Activated T-cell treated with anti-CD3 and anti-CD28 coated beads, Interleukin-2, amount 50 U/mL, for 4 hours (primary cell): ENCODE data around the gene SLC25A23. TPM values are rescaled to one million over a fixed set of nuclear protein-coding genes. Genes with fewer than 3 reads are reported as not detected.

Source experiments
- ATAC-seq, 2 donors: fragments of 200-7000 bp; cut with Tn5 transposase; one replicate each; pipeline ENCODE4 v1.10.0; 2021
- DNase-seq: peaks from one replicate; pipeline ENCODE4 v3.0.0-alpha.2; 2020
- H3K27me3 Mint-ChIP-seq: one replicate; pipeline ENCODE4 v1.8.0; 2021; ENCODE audit warnings: low read depth, mixed read lengths
- H3K36me3 Mint-ChIP-seq: one replicate; pipeline ENCODE4 v1.8.0; 2022; ENCODE audit warnings: mixed read lengths; ENCODE audit not compliant: insufficient read depth
- H3K4me1 Mint-ChIP-seq: one replicate; pipeline ENCODE4 v1.8.0; 2021; ENCODE audit warnings: low read depth, mixed read lengths
- H3K4me3 Mint-ChIP-seq: one replicate; pipeline ENCODE4 v1.8.0; 2021; ENCODE audit warnings: mild to moderate bottlenecking, moderate library complexity, mixed read lengths
- H3K9me3 Mint-ChIP-seq: one replicate; pipeline ENCODE4 v1.8.0; 2021; ENCODE audit warnings: mixed read lengths
- total RNA-seq, 3 donors: library from RNA; stranded (reverse); gene quantifications; one replicate each; pipeline ENCODE4 v1.2.1, GENCODE V29; 2021

SLC25A23 gene
- total RNA-seq, 3 donors from 2014 or later = 10.5 to 12.4 (median 11.9) TPM

- no peak for ATAC-seq
- H3K4me3 Mint-ChIP-seq = no peak overlapping the region
Observed at GRCh38 chr19:6472713-6473112, 13.1 kb upstream of the SLC25A23 start.

GRCh38 chr19:6471076-6471475 is 11.5 kb upstream of the SLC25A23 start:
- ATAC-seq = no peak
- peaks cover 21% of the 10 kb centered on the region for H3K36me3 Mint-ChIP-seq
- no peaks in the 10 kb centered on the region for H3K27me3 Mint-ChIP-seq
- H3K9me3 Mint-ChIP-seq = no peaks in the 10 kb centered on the region
- no peak overlapping the region for H3K4me3 Mint-ChIP-seq
- no peaks in the 10 kb centered on the region for H3K4me1 Mint-ChIP-seq
- DNase-seq = no peak

More at GRCh38 chr19:6472713-6473112, 13.1 kb upstream of the SLC25A23 start:
- no peak for DNase-seq
- Mint-ChIP-seq H3K27me3 (no peaks in the 10 kb centered on the region), H3K9me3 (no peaks in the 10 kb centered on the region), H3K36me3 (peaks cover 19% of the 10 kb centered on the region), H3K4me1 (no peaks in the 10 kb centered on the region)

- no peak for DNase-seq
- Mint-ChIP-seq H3K27me3 (no peaks in the 10 kb centered on the region), H3K4me3 (no peak overlapping the region), H3K36me3 (peaks cover 19% of the 10 kb centered on the region), H3K4me1 (peaks cover 2% of the 10 kb centered on the region), H3K9me3 (no peaks in the 10 kb centered on the region)
- ATAC-seq = no peak
Observed at GRCh38 chr19:6470173-6470572, 10.6 kb upstream of the SLC25A23 start.

- peaks cover 17% of the 10 kb centered on the region for H3K36me3 Mint-ChIP-seq
- no peak for ATAC-seq
- H3K9me3 Mint-ChIP-seq = no peaks in the 10 kb centered on the region
Observed at GRCh38 chr19:6467384-6467783, 7.8 kb upstream of the SLC25A23 start.

GRCh38 chr19:6466526-6467248 is 7.1 kb upstream of the SLC25A23 start:
- H3K4me1 Mint-ChIP-seq = peaks cover 14% of the 10 kb centered on the region
- DNase-seq (no peak), ATAC-seq (no peak)

More at GRCh38 chr19:6467384-6467783, 7.8 kb upstream of the SLC25A23 start:
- H3K4me3 Mint-ChIP-seq = no peak overlapping the region
- no peak for DNase-seq
- H3K27me3 Mint-ChIP-seq = peaks cover 4% of the 10 kb centered on the region
- H3K4me1 Mint-ChIP-seq = peaks cover 11% of the 10 kb centered on the region

GRCh38 chr19:6465663-6466062 is 6.1 kb upstream of the SLC25A23 start:
- H3K4me1 Mint-ChIP-seq = peaks cover 14% of the 10 kb centered on the region
- peaks cover 14% of the 10 kb centered on the region for H3K36me3 Mint-ChIP-seq
- H3K9me3 Mint-ChIP-seq = no peaks in the 10 kb centered on the region
- ATAC-seq (no peak), DNase-seq (no peak)
- H3K4me3 Mint-ChIP-seq = no peak overlapping the region
- peaks cover 4% of the 10 kb centered on the region for H3K27me3 Mint-ChIP-seq

More at GRCh38 chr19:6466526-6467248, 7.1 kb upstream of the SLC25A23 start:
- H3K4me3 Mint-ChIP-seq = no peak overlapping the region
- no peaks in the 10 kb centered on the region for H3K9me3 Mint-ChIP-seq
- peaks cover 4% of the 10 kb centered on the region for H3K27me3 Mint-ChIP-seq
- peaks cover 17% of the 10 kb centered on the region for H3K36me3 Mint-ChIP-seq

GRCh38 chr19:6465006-6465405 is 5.4 kb upstream of the SLC25A23 start:
- peak overlapping the region; percentile 37 for H3K4me3 Mint-ChIP-seq
- H3K4me1 Mint-ChIP-seq = peaks cover 17% of the 10 kb centered on the region
- H3K36me3 Mint-ChIP-seq = peaks cover 11% of the 10 kb centered on the region
- ATAC-seq (no peak), DNase-seq (no peak)
- H3K27me3 Mint-ChIP-seq = peaks cover 4% of the 10 kb centered on the region
- H3K9me3 Mint-ChIP-seq = no peaks in the 10 kb centered on the region

GRCh38 chr19:6464070-6464873 is 4.7 kb upstream of the SLC25A23 start, which contains the start of gene CRB3:
CRB3 (plus strand) TSS chr19:6464271; CDS start chr19:6464702, 431 bp downstream.
- DNase-seq (peak; percentile 59), ATAC-seq (no peak)
- H3K4me1 Mint-ChIP-seq = peaks cover 20% of the 10 kb centered on the region
- peaks cover 6% of the 10 kb centered on the region for H3K36me3 Mint-ChIP-seq
- H3K9me3 Mint-ChIP-seq = no peaks in the 10 kb centered on the region
- H3K27me3 Mint-ChIP-seq = peaks cover 4% of the 10 kb centered on the region
- H3K4me3 Mint-ChIP-seq = peak within 1 kb of the TSS; percentile 53

GRCh38 chr19:6460099-6460884 is 700 bp upstream of the SLC25A23 start:
- DNase-seq = peak; percentile 95
- Mint-ChIP-seq H3K4me3 (peak overlapping the region; percentile 89), H3K27me3 (peaks cover 4% of the 10 kb centered on the region), H3K36me3 (peaks cover 12% of the 10 kb centered on the region), H3K4me1 (peaks cover 25% of the 10 kb centered on the region), H3K9me3 (no peaks in the 10 kb centered on the region)
- ATAC-seq = peak; percentile 85 to 86

GRCh38 chr19:6458695-6459261 is 814 bp downstream of the SLC25A23 start:
- ATAC-seq (no peak), DNase-seq (no peak)
- Mint-ChIP-seq H3K36me3 (peaks cover 25% of the 10 kb centered on the region), H3K9me3 (no peaks in the 10 kb centered on the region), H3K4me1 (peaks cover 18% of the 10 kb centered on the region), H3K4me3 (peak overlapping the region; percentile 83), H3K27me3 (no peaks in the 10 kb centered on the region)

GRCh38 chr19:6457958-6458694 is 1.5 kb downstream of the SLC25A23 start:
- no peaks in the 10 kb centered on the region for H3K9me3 Mint-ChIP-seq
- H3K27me3 Mint-ChIP-seq = no peaks in the 10 kb centered on the region
- ATAC-seq = no peak
- H3K36me3 Mint-ChIP-seq = peaks cover 27% of the 10 kb centered on the region
- DNase-seq = no peak
- H3K4me1 Mint-ChIP-seq = peaks cover 17% of the 10 kb centered on the region
- peak overlapping the region; percentile 83 for H3K4me3 Mint-ChIP-seq

GRCh38 chr19:6455924-6456323 is 3.7 kb downstream of the SLC25A23 start:
- H3K27me3 Mint-ChIP-seq = no peaks in the 10 kb centered on the region
- H3K9me3 Mint-ChIP-seq = no peaks in the 10 kb centered on the region
- peaks cover 35% of the 10 kb centered on the region for H3K36me3 Mint-ChIP-seq
- ATAC-seq (no peak), DNase-seq (no peak)
- H3K4me1 Mint-ChIP-seq = peaks cover 14% of the 10 kb centered on the region
- H3K4me3 Mint-ChIP-seq = no peak overlapping the region

GRCh38 chr19:6453951-6454565 is 5.5 kb downstream of the SLC25A23 start:
- ATAC-seq = no peak
- peaks cover 36% of the 10 kb centered on the region for H3K36me3 Mint-ChIP-seq

More at GRCh38 chr19:6453951-6454565, 5.5 kb downstream of the SLC25A23 start:
- Mint-ChIP-seq H3K9me3 (no peaks in the 10 kb centered on the region), H3K27me3 (no peaks in the 10 kb centered on the region), H3K4me3 (no peak overlapping the region), H3K4me1 (peaks cover 8% of the 10 kb centered on the region)
- no peak for DNase-seq
